ENCODE data around the gene RAP1B.

The RAP1B gene

DNA sequence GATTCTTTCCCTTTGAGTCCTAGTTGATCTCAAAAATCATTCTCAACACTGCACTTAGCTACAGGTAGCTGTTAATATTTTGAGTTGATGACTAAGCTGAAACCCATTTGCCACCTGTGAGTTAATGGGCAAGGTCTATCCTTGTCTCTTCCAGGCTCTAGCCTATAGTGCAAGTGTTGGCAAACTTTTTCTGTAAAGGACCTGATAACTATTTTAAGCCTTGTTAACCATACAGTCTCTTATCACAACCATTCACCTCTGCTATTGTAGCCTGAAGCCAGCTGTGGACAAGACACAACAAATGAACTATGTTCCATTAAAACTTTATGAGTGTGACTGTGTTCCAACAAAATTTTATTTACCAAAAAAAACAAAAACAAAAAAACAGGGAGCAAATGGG is 19.4 kb downstream of the RAP1B start:
- TF ChIP-seq SNAI2 (CRISPR knock-in tag; IDR thresholded peaks at IDR 0.05) (no peak), ISL1 (CRISPR knock-in tag; IDR thresholded peaks at IDR 0.05) (no peak), TCF4 (CRISPR knock-in tag; IDR thresholded peaks at IDR 0.05; ENCODE audit: borderline replicate concordance) (no peak), ZC3H10 (CRISPR knock-in tag; IDR thresholded peaks at IDR 0.05) (no peak), CSDC2 (CRISPR knock-in tag; IDR thresholded peaks at IDR 0.05) (no peak), TOX (CRISPR knock-in tag; IDR thresholded peaks at IDR 0.05; ENCODE audit: borderline replicate concordance) (no peak), BACH2 (CRISPR knock-in tag; IDR thresholded peaks at IDR 0.05; ENCODE audit: borderline replicate concordance) (no peak)
- TF ChIP-seq, protein P1, sequence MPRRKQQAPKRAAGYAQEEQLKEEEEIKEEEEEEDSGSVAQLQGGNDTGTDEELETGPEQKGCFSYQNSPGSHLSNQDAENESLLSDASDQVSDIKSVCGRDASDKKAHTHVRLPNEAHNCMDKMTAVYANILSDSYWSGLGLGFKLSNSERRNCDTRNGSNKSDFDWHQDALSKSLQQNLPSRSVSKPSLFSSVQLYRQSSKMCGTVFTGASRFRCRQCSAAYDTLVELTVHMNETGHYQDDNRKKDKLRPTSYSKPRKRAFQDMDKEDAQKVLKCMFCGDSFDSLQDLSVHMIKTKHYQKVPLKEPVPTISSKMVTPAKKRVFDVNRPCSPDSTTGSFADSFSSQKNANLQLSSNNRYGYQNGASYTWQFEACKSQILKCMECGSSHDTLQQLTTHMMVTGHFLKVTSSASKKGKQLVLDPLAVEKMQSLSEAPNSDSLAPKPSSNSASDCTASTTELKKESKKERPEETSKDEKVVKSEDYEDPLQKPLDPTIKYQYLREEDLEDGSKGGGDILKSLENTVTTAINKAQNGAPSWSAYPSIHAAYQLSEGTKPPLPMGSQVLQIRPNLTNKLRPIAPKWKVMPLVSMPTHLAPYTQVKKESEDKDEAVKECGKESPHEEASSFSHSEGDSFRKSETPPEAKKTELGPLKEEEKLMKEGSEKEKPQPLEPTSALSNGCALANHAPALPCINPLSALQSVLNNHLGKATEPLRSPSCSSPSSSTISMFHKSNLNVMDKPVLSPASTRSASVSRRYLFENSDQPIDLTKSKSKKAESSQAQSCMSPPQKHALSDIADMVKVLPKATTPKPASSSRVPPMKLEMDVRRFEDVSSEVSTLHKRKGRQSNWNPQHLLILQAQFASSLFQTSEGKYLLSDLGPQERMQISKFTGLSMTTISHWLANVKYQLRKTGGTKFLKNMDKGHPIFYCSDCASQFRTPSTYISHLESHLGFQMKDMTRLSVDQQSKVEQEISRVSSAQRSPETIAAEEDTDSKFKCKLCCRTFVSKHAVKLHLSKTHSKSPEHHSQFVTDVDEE (CRISPR knock-in tag; IDR thresholded peaks at IDR 0.05): no peak
- TF ChIP-seq, protein P2, sequence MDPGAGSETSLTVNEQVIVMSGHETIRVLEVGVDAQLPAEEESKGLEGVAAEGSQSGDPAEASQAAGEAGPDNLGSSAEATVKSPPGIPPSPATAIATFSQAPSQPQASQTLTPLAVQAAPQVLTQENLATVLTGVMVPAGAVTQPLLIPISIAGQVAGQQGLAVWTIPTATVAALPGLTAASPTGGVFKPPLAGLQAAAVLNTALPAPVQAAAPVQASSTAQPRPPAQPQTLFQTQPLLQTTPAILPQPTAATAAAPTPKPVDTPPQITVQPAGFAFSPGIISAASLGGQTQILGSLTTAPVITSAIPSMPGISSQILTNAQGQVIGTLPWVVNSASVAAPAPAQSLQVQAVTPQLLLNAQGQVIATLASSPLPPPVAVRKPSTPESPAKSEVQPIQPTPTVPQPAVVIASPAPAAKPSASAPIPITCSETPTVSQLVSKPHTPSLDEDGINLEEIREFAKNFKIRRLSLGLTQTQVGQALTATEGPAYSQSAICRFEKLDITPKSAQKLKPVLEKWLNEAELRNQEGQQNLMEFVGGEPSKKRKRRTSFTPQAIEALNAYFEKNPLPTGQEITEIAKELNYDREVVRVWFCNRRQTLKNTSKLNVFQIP (CRISPR knock-in tag; IDR thresholded peaks at IDR 0.05; ENCODE audit: borderline replicate concordance, low read depth): no peak
- TF ChIP-seq, protein P3, sequence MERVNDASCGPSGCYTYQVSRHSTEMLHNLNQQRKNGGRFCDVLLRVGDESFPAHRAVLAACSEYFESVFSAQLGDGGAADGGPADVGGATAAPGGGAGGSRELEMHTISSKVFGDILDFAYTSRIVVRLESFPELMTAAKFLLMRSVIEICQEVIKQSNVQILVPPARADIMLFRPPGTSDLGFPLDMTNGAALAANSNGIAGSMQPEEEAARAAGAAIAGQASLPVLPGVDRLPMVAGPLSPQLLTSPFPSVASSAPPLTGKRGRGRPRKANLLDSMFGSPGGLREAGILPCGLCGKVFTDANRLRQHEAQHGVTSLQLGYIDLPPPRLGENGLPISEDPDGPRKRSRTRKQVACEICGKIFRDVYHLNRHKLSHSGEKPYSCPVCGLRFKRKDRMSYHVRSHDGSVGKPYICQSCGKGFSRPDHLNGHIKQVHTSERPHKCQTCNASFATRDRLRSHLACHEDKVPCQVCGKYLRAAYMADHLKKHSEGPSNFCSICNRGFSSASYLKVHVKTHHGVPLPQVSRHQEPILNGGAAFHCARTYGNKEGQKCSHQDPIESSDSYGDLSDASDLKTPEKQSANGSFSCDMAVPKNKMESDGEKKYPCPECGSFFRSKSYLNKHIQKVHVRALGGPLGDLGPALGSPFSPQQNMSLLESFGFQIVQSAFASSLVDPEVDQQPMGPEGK (CRISPR knock-in tag; IDR thresholded peaks at IDR 0.05; ENCODE audit: borderline replicate concordance): no peak
- ATAC-seq: no peak; the same call in 2 of the 3 replicates

DNA sequence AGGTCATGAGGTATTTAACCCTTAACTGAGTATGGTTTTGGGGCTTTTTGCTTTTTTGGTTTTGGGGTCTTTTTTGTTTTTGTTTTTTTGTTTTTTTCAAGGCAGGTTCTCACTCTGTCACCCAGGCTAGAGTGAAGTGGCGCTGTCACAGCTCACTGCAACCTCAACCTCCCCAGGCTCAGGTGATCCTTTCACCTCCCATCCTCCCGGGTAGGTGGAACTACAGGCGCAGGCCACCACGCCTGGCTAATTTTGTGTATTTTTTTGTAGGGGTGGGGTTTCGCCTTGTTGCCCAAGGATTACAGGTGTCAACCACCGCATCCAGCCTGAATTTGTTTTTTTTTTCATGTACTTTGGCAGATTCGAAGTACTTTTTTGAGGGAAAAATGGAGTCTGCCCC is 19.9 kb downstream of the RAP1B start:
- TF ChIP-seq, protein P2 (CRISPR knock-in tag; IDR thresholded peaks at IDR 0.05; ENCODE audit: borderline replicate concordance, low read depth): no peak
- TF ChIP-seq ISL1 (CRISPR knock-in tag; IDR thresholded peaks at IDR 0.05): no peak
- TF ChIP-seq ZFP30 (CRISPR knock-in tag; IDR thresholded peaks at IDR 0.05): no peak
- TF ChIP-seq TCF4 (CRISPR knock-in tag; IDR thresholded peaks at IDR 0.05; ENCODE audit: borderline replicate concordance): no peak
- no peak for TF ChIP-seq ARNTL (CRISPR knock-in tag; IDR thresholded peaks at IDR 0.05; ENCODE audit: borderline replicate concordance, low read depth)
- no peak for TF ChIP-seq ZC3H10 (CRISPR knock-in tag; IDR thresholded peaks at IDR 0.05)
- no peak for TF ChIP-seq ZNF70 (CRISPR knock-in tag; IDR thresholded peaks at IDR 0.05)
- TF ChIP-seq, protein P4, sequence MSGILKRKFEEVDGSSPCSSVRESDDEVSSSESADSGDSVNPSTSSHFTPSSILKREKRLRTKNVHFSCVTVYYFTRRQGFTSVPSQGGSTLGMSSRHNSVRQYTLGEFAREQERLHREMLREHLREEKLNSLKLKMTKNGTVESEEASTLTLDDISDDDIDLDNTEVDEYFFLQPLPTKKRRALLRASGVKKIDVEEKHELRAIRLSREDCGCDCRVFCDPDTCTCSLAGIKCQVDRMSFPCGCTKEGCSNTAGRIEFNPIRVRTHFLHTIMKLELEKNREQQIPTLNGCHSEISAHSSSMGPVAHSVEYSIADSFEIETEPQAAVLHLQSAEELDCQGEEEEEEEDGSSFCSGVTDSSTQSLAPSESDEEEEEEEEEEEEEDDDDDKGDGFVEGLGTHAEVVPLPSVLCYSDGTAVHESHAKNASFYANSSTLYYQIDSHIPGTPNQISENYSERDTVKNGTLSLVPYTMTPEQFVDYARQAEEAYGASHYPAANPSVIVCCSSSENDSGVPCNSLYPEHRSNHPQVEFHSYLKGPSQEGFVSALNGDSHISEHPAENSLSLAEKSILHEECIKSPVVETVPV (CRISPR knock-in tag; IDR thresholded peaks at IDR 0.05): no peak
- TF ChIP-seq ZNF8 (CRISPR knock-in tag; IDR thresholded peaks at IDR 0.05): no peak
- no peak for TF ChIP-seq TOX (CRISPR knock-in tag; IDR thresholded peaks at IDR 0.05; ENCODE audit: borderline replicate concordance)
- ATAC-seq: no peak

DNA sequence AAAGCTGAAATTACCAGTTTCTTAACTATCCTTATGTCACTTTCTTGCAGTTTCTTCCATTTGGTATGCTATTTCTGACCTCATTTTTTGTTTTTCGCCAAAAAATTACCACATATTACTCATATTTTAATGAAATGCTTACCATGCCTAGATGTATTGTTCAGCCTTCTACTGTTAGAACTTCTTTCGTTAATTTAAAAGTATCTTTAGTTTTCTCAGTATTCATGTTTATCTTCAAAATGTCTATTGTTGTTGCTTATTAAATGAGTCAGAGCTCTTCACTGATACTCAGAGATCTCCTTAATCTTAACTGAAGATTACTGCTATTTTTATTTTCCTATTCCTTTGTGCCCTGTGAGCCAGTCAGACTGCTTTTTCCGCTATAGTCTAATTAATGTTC is 20.5 kb downstream of the RAP1B start:
- ATAC-seq: peak; percentile 53
- TF ChIP-seq ISL1 (CRISPR knock-in tag; IDR thresholded peaks at IDR 0.05) (0 out of 2 replicates have a peak, but pooled peaks have one; percentile 19), ZNF565 (CRISPR knock-in tag; conservative IDR thresholded peaks at IDR 0.05; ENCODE audit: low read depth) (no peak)

DNA sequence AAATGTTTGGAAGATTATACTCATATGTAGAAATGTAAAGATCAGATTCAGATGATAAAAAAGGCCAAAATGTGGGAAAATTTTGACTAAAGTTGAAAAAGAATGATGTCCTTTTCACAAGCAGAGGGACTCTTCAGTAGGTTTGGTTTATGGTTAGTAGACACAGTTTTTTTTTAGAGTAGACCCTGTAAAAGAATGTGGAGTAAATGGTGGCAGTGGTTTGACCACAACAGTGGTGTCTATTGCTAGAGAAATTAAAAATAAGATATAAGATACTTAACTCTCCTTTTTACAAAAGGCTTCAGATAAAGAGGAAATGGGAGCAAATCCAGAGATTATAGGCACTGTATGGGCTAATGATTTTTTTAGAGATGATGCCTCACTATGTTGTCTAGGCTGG is 21.8 kb downstream of the RAP1B start:
- no peak for TF ChIP-seq TOX (CRISPR knock-in tag; IDR thresholded peaks at IDR 0.05; ENCODE audit: borderline replicate concordance)
- no peak for TF ChIP-seq ARNTL (CRISPR knock-in tag; IDR thresholded peaks at IDR 0.05; ENCODE audit: borderline replicate concordance, low read depth)
- no peak for ATAC-seq

All from SK-N-SH treated with all-trans-retinoic acid at 6 μM for 48 hours (cell line).